Stimulated activated CD4-positive, alpha-beta T cell treated with anti-CD3 and anti-CD28 coated beads, Interleukin-2, amount 100 ng/mL, for 48 hours (primary cell): ENCODE measurements around the gene OR8K5.
"Not testable (repeated sequence)": the region's sequence is repeated elsewhere in the genome, so short reads cannot be mapped to it uniquely, and the experiment has no call there.

Experiments
- DNase-seq, 2 donors: peaks; one replicate each; pipeline ENCODE4 v3.0.0-alpha.2; 2020

The OR8K5 gene, protein sequence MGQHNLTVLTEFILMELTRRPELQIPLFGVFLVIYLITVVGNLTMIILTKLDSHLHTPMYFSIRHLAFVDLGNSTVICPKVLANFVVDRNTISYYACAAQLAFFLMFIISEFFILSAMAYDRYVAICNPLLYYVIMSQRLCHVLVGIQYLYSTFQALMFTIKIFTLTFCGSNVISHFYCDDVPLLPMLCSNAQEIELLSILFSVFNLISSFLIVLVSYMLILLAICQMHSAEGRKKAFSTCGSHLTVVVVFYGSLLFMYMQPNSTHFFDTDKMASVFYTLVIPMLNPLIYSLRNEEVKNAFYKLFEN

GRCh38 chr11:56160217-56160616 is at the start of gene OR8K5:
TSS of gene OR8K5 (minus strand) at chr11:56160317. CDS start at chr11:56160317, 0 bp downstream.
- DNase-seq: no peak

- DNase-seq: no peak
Observed at GRCh38 chr11:56207790-56208189, 47.7 kb upstream of the OR8K5 start.

GRCh38 chr11:56197367-56197766 is 37.2 kb upstream of the OR8K5 start:
- no peak for DNase-seq

GRCh38 chr11:56196705-56197104 is 36.6 kb upstream of the OR8K5 start:
- DNase-seq: no peak

- no peak for DNase-seq
Observed at GRCh38 chr11:56188602-56189001, 28.5 kb upstream of the OR8K5 start.

DNA sequence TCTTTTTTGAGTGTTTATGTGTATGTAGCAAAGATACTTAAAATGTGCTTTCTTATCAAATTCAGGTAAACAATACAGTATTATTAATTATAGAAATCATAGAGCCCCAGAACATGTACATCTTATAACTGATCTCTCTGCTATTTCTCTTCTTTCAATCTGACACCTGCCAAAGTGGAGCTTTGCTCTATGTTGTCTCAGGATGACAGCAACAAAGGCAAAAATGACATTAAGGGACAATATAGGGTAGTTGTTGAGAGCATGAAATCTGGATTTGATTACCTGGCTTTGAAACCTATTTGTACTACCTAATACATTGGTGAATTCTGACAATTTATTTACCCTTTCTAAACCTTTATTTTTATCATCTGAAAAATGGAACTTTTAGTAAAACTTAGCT is 23.3 kb upstream of the OR8K5 start:
- no peak for DNase-seq

DNA sequence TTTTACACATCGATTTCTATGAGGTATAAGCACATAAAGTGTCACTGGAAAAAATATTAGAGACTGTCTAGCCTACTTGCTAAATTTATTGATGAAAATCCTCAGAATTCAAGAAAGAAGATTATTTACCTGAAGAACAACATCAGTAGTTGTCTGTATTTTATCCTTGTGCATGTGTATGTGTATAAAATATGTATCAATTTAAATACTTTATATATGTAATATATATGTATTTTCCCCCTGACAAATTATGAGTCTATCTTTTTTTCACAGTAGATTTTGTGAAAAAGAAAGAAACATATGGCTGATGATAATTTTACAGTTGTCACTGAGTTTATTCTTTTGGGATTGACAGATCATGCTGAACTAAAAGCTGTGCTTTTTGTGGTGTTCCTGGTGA is 16.2 kb upstream of the OR8K5 start, which contains the start of gene OR5J2:
TSS of gene OR5J2 (plus strand) at position 301 of the 400 bp plus-strand sequence. CDS start at position 301, 0 bp downstream.
- no peak for DNase-seq

DNA sequence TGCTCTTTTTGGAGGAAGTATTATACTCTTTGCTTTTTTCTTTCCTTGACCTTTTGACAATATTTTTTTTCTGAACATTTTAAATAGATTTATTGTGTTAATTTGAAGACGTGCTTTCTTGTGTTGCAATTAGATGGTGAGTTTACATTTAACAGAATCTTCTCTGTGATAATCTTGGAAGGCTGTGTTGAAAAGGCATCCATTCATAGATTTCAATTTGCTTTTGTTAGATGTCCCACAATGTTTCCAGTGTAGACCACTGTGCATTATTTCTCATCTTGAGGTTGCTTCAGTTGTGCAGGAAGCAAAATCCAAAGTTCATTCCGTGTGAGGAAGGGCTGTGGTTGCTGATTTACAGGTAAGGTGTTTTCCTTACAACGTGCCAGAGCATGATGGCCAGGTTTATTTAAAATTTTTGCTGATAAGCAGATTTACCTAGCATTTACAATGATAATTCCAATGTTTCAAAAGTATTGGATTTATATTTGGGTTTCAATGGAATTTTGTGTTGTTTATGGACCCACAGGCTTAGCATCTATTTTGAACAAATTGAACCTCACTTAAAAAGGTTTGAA is 12.2 kb upstream of the OR8K5 start:
- no peak for DNase-seq

DNA sequence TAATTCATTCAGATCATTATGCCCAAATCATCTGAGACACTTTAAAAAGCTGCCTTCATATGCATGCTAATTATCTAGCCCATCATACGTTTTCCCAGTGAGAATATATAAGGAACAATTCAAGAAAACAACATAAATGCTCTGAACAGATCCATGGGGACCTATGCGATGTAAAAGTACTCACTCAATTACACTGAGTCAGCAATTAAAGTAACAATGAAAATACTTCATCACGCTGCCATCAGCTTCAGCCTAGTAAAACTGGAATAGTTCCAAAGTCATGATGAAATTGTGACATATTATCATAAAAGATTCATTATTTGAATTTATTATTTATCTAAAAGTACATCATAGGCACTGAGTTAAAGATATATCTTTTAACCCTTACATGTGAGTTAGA is 3.7 kb upstream of the OR8K5 start:
- DNase-seq: no peak

DNA sequence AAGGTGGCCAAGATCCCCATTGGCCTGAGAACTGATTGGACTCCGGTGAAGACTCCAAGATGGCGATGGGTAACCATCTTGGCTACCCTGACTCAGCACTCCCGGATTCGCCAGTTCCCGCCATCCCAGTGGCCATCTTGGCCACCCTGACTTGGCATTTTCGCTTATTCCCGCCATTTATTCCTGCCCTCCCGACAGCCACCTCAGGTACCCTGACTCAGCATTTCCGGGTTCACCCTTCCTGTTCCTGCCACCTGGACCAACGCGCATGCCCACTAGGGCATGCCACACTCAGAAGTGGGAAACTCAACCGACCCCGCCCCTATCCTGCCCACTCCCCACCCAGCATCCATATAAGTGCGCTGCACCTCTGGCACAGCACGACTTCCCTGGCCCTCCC is 7.8 kb downstream of the OR8K5 start:
- no peak for DNase-seq

DNA sequence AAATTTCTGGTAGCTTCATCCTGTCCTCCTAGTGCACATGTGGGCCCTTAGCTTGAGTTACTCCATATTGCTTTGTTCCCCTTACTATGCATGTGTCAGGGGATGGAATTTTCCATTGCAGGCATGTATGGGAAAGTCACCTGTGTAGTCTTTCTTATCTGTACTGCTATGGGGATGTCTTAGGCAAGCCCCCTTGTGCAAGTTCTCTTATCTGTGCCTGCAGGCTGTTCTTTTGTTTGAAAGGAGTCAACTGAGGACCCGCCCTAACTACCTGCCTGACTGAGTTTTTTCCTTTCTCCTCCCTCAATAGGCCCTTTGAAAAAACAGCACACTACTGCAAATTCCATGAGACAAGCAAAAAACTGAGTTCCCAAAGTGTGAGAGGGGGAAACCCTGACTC is 8.7 kb downstream of the OR8K5 start:
- DNase-seq: no peak

DNA sequence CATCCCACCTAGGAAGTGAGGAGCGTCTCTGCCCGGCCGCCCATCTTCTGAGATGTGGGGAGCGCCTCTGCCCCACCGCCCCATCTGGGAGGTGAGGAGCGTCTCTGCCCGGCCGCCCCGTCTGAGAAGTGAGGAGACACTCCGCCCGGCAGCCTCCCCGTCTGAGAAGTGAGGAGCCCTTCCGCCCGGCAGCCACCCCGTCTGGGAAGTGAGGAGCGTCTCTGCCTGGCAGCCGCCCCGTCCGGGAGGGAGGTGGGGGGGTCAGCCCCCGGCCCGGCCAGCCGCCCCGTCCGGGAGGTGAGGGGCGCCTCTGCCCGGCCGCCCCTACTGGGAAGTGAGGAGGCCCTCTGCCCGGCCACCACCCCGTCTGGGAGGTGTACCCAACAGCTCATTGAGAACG is 16.4 kb downstream of the OR8K5 start:
- DNase-seq: not testable (repeated sequence)

GRCh38 chr11:56140151-56140661 is 19.9 kb downstream of the OR8K5 start, which contains the start of gene OR8J3:
TSS of gene OR8J3 (minus strand) at chr11:56140201. CDS start at chr11:56137718, 2,483 bp downstream.
- no peak for DNase-seq

GRCh38 chr11:56122073-56122472 is 38.0 kb downstream of the OR8K5 start, which contains the start of gene OR8H3:
TSS of gene OR8H3 (plus strand) at chr11:56122373. CDS start at chr11:56122373, 0 bp downstream.
- no peak for DNase-seq
